Measurements from ENCODE around the gene FHOD3.

DNA sequence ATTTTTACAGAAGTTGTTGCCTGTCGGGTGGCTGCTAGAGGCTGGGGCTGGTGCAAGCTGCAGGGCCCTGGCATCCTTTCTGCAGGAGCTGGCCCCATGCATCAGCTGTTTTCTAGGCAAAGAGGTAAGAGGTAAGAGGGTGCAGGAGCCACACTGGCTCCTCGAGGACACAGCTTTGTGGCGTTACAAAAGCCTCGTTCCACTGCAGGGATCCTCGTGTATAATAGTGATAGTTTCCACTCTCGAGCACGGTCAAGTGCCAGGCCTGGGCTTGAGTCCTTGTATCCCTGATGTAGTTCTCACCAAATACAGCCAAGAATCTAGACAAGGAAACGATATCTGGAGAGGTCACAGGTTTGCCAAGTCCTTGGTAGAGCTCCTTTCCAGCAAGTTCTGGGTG lies 33.2 kb upstream of the FHOD3 start:
- TF ChIP-seq POLR2A (IDR thresholded peaks at IDR 0.05; ENCODE audit: low read length) (no peak), MYC (IDR thresholded peaks at IDR 0.05; ENCODE audit: borderline replicate concordance, low read length) (no peak)
- TF ChIP-seq, protein P1, sequence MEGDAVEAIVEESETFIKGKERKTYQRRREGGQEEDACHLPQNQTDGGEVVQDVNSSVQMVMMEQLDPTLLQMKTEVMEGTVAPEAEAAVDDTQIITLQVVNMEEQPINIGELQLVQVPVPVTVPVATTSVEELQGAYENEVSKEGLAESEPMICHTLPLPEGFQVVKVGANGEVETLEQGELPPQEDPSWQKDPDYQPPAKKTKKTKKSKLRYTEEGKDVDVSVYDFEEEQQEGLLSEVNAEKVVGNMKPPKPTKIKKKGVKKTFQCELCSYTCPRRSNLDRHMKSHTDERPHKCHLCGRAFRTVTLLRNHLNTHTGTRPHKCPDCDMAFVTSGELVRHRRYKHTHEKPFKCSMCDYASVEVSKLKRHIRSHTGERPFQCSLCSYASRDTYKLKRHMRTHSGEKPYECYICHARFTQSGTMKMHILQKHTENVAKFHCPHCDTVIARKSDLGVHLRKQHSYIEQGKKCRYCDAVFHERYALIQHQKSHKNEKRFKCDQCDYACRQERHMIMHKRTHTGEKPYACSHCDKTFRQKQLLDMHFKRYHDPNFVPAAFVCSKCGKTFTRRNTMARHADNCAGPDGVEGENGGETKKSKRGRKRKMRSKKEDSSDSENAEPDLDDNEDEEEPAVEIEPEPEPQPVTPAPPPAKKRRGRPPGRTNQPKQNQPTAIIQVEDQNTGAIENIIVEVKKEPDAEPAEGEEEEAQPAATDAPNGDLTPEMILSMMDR (IDR thresholded peaks at IDR 0.05): no peak
- TF ChIP-seq, protein P2, sequence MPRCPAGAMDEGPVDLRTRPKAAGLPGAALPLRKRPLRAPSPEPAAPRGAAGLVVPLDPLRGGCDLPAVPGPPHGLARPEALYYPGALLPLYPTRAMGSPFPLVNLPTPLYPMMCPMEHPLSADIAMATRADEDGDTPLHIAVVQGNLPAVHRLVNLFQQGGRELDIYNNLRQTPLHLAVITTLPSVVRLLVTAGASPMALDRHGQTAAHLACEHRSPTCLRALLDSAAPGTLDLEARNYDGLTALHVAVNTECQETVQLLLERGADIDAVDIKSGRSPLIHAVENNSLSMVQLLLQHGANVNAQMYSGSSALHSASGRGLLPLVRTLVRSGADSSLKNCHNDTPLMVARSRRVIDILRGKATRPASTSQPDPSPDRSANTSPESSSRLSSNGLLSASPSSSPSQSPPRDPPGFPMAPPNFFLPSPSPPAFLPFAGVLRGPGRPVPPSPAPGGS (IDR thresholded peaks at IDR 0.05): no peak
- TF ChIP-seq, protein P3, sequence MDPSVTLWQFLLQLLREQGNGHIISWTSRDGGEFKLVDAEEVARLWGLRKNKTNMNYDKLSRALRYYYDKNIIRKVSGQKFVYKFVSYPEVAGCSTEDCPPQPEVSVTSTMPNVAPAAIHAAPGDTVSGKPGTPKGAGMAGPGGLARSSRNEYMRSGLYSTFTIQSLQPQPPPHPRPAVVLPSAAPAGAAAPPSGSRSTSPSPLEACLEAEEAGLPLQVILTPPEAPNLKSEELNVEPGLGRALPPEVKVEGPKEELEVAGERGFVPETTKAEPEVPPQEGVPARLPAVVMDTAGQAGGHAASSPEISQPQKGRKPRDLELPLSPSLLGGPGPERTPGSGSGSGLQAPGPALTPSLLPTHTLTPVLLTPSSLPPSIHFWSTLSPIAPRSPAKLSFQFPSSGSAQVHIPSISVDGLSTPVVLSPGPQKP (IDR thresholded peaks at IDR 0.05; ENCODE audit: low read depth, low read length): no peak
